ENCODE results near the gene CCND1.
"Not testable (repeated sequence)": the region's sequence is repeated elsewhere in the genome, so short reads cannot be mapped to it uniquely, and the experiment has no call there.

CCND1 gene

GRCh38 chr11:69618237-69618636 lies 22.7 kb upstream of the CCND1 start:
- DNase-seq (ENCODE audit: low spot score): no peak

- DNase-seq (ENCODE audit: low spot score): no peak
Measured at GRCh38 chr11:69620683-69621290, 20.2 kb upstream of the CCND1 start.

- not testable (repeated sequence) for DNase-seq (ENCODE audit: low spot score)
Measured at GRCh38 chr11:69622097-69622681, 18.8 kb upstream of the CCND1 start.

- DNase-seq (ENCODE audit: low spot score): no peak
Measured at GRCh38 chr11:69624293-69624692, 16.7 kb upstream of the CCND1 start.

GRCh38 chr11:69625476-69625875 lies 15.5 kb upstream of the CCND1 start:
- no peak for DNase-seq (ENCODE audit: low spot score)

- DNase-seq (ENCODE audit: low spot score): no peak
Measured at GRCh38 chr11:69627551-69627950, 13.4 kb upstream of the CCND1 start.

- no peak for DNase-seq (ENCODE audit: low spot score)
Measured at GRCh38 chr11:69630017-69630416, 10.9 kb upstream of the CCND1 start.

GRCh38 chr11:69630424-69630823 lies 10.5 kb upstream of the CCND1 start:
- DNase-seq (ENCODE audit: low spot score): no peak

- no peak for DNase-seq (ENCODE audit: low spot score)
Measured at GRCh38 chr11:69632900-69633299, 8.1 kb upstream of the CCND1 start.

- DNase-seq (ENCODE audit: low spot score): no peak
Measured at GRCh38 chr11:69634069-69634468, 6.9 kb upstream of the CCND1 start.

- DNase-seq (ENCODE audit: low spot score): no peak
Measured at GRCh38 chr11:69634590-69634989, 6.4 kb upstream of the CCND1 start.

GRCh38 chr11:69635195-69635594 lies 5.8 kb upstream of the CCND1 start:
- DNase-seq (ENCODE audit: low spot score): no peak

- no peak for DNase-seq (ENCODE audit: low spot score)
Measured at GRCh38 chr11:69635804-69636511, 5.0 kb upstream of the CCND1 start.

GRCh38 chr11:69636512-69637197 lies 4.3 kb upstream of the CCND1 start:
- peak; percentile 93 for DNase-seq (ENCODE audit: low spot score)

GRCh38 chr11:69637198-69637940 lies 3.6 kb upstream of the CCND1 start:
- DNase-seq (ENCODE audit: low spot score): no peak

- peak; percentile 75 for DNase-seq (ENCODE audit: low spot score)
Measured at GRCh38 chr11:69637941-69638871, 2.8 kb upstream of the CCND1 start.

GRCh38 chr11:69638941-69639681 lies 1.8 kb upstream of the CCND1 start:
- DNase-seq (ENCODE audit: low spot score): peak; percentile 91

- no peak for DNase-seq (ENCODE audit: low spot score)
Measured at GRCh38 chr11:69639831-69640230, 1.1 kb upstream of the CCND1 start.

- no peak for DNase-seq (ENCODE audit: low spot score)
Measured at GRCh38 chr11:69640260-69640994, 529 bp upstream of the CCND1 start.

Data from AG20443 (cell line).